HepG2 (cell line): ENCODE results near the gene RABEP1. TPM values are rescaled to one million over a fixed set of nuclear protein-coding genes. Genes with fewer than 3 reads are reported as not detected.
A peak's percentile ranks its signal among the peaks of the same experiment; 100 is the strongest.

Experiments
- ATAC-seq: fragments of 200-7000 bp; cut with Tn5 transposase; 3 replicates; pipeline ENCODE4 v1.9.1; 2020; ENCODE audit warnings: mild to moderate bottlenecking, moderate library complexity
- Bru-seq: library from RNA; stranded (reverse); fragments of 400-500 nt; gene quantifications from one replicate; lab custom pipeline; 2021; lab: Mats Ljungman, UMichigan
- BruChase-seq, 2 experiments: library from RNA; stranded (reverse); fragments of 400-500 nt; gene quantifications; one replicate each; lab custom pipeline; 2021; lab: Mats Ljungman, UMichigan
- BruUV-seq: library from RNA; stranded (reverse); fragments of 400-500 nt; replicated peaks from 2 replicates; lab custom pipeline; 2021; lab: Mats Ljungman, UMichigan
- CTCF ChIA-PET: fragments of 300-600 bp; formaldehyde crosslinking; extraction: SDS; loops from one replicate; lab custom pipeline; 2021; ENCODE audit warnings: low total read pairs, inconsistent platforms, low intra/inter-chr PET ratio; lab: Yijun Ruan, JAX
- POLR2A ChIA-PET: fragments of 350-600 bp; sonication (Branson Sonifier 250); formaldehyde crosslinking; loops from one replicate; lab custom pipeline; 2020; ENCODE audit warnings: antibody characterized with exemption, inconsistent platforms; lab: Yijun Ruan, JAX
- DNase-seq: peaks from one replicate; pipeline ENCODE4 v3.0.0-alpha.2; 2015; ENCODE audit warnings: low spot score
- FAIRE-seq: peaks from 3 replicates; lab custom pipeline; 2011; peaks lifted over from hg19 to GRCh38; lab: Jason Lieb, UNC
- H2AFZ ChIP-seq: one replicate; pipeline ENCODE4 v1.6.1; 2011; ENCODE audit warnings: low read length, inconsistent platforms
- H3K27ac ChIP-seq: fragments of 300-600 bp; 3 replicates; pipeline ENCODE4 v1.8.0; 2011; ENCODE audit warnings: mixed run types, mild to moderate bottlenecking, mixed read lengths, low read length, inconsistent platforms; ENCODE audit not compliant: insufficient read depth; ENCODE audit errors: extremely low read length
- H3K27me3 ChIP-seq, 2 experiments: fragments of 200-600 bp in 1 of 2; 2 replicates in 1 of 2; 3 replicates in 1 of 2; pipeline versions ENCODE4 v1.6.0 to v1.8.0; 2011; ENCODE audit warnings: low read length in 2 of 2, mild to moderate bottlenecking in 2 of 2, moderate library complexity in 2 of 2, inconsistent platforms in 1 of 2; ENCODE audit not compliant: insufficient read depth in 2 of 2, control insufficient read depth in 1 of 2
- H3K36me3 ChIP-seq, 2 experiments: fragments of 200-600 bp in 1 of 2; replicated peaks in 1 of 2; 2 replicates in 1 of 2; 3 replicates in 1 of 2; pipeline versions ENCODE4 v1.5.1 to v1.8.0; 2011; ENCODE audit warnings: low read length in 2 of 2, inconsistent platforms in 1 of 2; ENCODE audit not compliant: insufficient read depth in 2 of 2, control insufficient read depth in 1 of 2
- H3K4me1 ChIP-seq: 2 replicates; pipeline ENCODE4 v1.5.1; 2012; ENCODE audit warnings: low read length, inconsistent platforms; ENCODE audit not compliant: insufficient read depth
- H3K4me2 ChIP-seq: 2 replicates; pipeline ENCODE4 v1.6.0; 2011; ENCODE audit warnings: low read depth, low read length, inconsistent platforms
- H3K4me3 ChIP-seq, 3 experiments: fragments of 200-600 bp in 1 of 3; sonication (generic), shearing (Covaris generic) in 1 of 3; replicated peaks in 1 of 3; 2 replicates each; pipeline ENCODE4 v1.5.1; 2011 to 2016; ENCODE audit warnings: low read length in 3 of 3, inconsistent platforms in 2 of 3, low read depth in 2 of 3, mild to moderate bottlenecking in 2 of 3, control low read depth in 1 of 3, mixed read lengths in 1 of 3; ENCODE audit not compliant: insufficient read depth in 1 of 3
- H3K79me2 ChIP-seq: one replicate; pipeline ENCODE4 v1.6.1; 2011; ENCODE audit warnings: low read length, inconsistent platforms; ENCODE audit not compliant: insufficient read depth
- H3K9ac ChIP-seq: 2 replicates; pipeline ENCODE4 v1.6.0; 2011; ENCODE audit warnings: mild to moderate bottlenecking, low read depth, low read length, inconsistent platforms; ENCODE audit not compliant: insufficient read depth
- H3K9me3 ChIP-seq: 2 replicates; pipeline ENCODE4 v1.5.1; 2012; ENCODE audit warnings: mild to moderate bottlenecking, low read length
- H4K20me1 ChIP-seq: 2 replicates; pipeline ENCODE4 v1.6.0; 2011; ENCODE audit warnings: inconsistent platforms, mild to moderate bottlenecking, low read length, moderate library complexity; ENCODE audit not compliant: insufficient read depth
- AKNA ChIP-seq: sonication (generic); formaldehyde crosslinking; IDR thresholded peaks from 2 replicates; pipeline ENCODE4 v1.4.0; 2020; ENCODE audit warnings: missing genetic modification reagents, borderline replicate concordance
- HOXA9 ChIP-seq: sonication (generic); formaldehyde crosslinking; IDR thresholded peaks from 2 replicates; pipeline ENCODE4 v1.8.1; 2022; ENCODE audit warnings: missing genetic modification reagents, mild to moderate bottlenecking, moderate library complexity, borderline replicate concordance
- IRF1 ChIP-seq: sonication (generic); formaldehyde crosslinking; IDR thresholded peaks from 2 replicates; pipeline ENCODE4 v1.4.0; 2020; ENCODE audit warnings: low read depth, mild to moderate bottlenecking, missing genetic modification reagents
- SNRNP70 ChIP-seq: fragments of 200-400 bp; formaldehyde crosslinking; IDR thresholded peaks from 2 replicates; pipeline ENCODE4 v1.6.1; 2017; ENCODE audit warnings: mild to moderate bottlenecking, low read depth, low read length, moderate library complexity
- ZC3H13 ChIP-seq: sonication (generic); formaldehyde crosslinking; IDR thresholded peaks from 2 replicates; pipeline ENCODE4 v1.8.1; 2023; ENCODE audit warnings: mild to moderate bottlenecking, missing genetic modification reagents, moderate library complexity
- ZNF143 ChIP-seq: sonication (generic); formaldehyde crosslinking; IDR thresholded peaks from 2 replicates; pipeline ENCODE4 v1.4.0; 2020; ENCODE audit warnings: missing genetic modification reagents
- ZNF441 ChIP-seq: sonication (generic); formaldehyde crosslinking; IDR thresholded peaks from 2 replicates; pipeline ENCODE4 v1.7.0; 2021; ENCODE audit warnings: missing genetic modification reagents, borderline replicate concordance
- ZNF563 ChIP-seq: sonication (generic); formaldehyde crosslinking; IDR thresholded peaks from 2 replicates; pipeline ENCODE4 v1.8.0; 2022; ENCODE audit warnings: mild to moderate bottlenecking, moderate library complexity, missing genetic modification reagents
- ZNF678 ChIP-seq: sonication (generic); formaldehyde crosslinking; IDR thresholded peaks from 2 replicates; pipeline ENCODE4 v1.4.0; 2020; ENCODE audit warnings: mild to moderate bottlenecking, missing genetic modification reagents
- WGBS: methylation state at CpG from one replicate; pipeline ENCODE4 v1.1.6; 2017; ENCODE audit warnings: low lambda C conversion rate; 5-methylcytosine and 5-hydroxymethylcytosine counted together
- in situ Hi-C: cut with HindIII; loops from 2 replicates; pipeline ENCODE4 v1.10.0; 2017; ENCODE audit warnings: low pct_unique_long_range_greater_than_20kb; ENCODE audit not compliant: extremely low pct_ligation_motif_present
- intact Hi-C: fragments of 100-400 bp; cut with micrococcal nuclease; formaldehyde crosslinking; loops from one replicate; pipeline ENCODE4 v1.10.0; 2022; ENCODE audit not compliant: unreplicated experiment
- long read RNA-seq, 2 experiments: library from RNA in 1 of 2; library from polyadenylated mRNA in 1 of 2; stranded (forward) in 1 of 2; unstranded in 1 of 2; transcript quantifications; one replicate each; pipeline ENCODE4 v2.0.0, GENCODE V29; 2019 to 2022
- polyA minus RNA-seq, 3 experiments: library from RNA; depleted of rRNA, polyadenylated mRNA; stranded (reverse); fragments of >200 nt; gene quantifications; 2 replicates each; pipeline ENCODE4 v1.2.3, GENCODE V29; 2011; ENCODE audit warnings: low replicate concordance in 1 of 3
- polyA plus RNA-seq, 8 experiments: library from polyadenylated mRNA; depleted of rRNA in 3 of 8; stranded (reverse) in 7 of 8; unstranded in 1 of 8; fragments of >200 nt; fragmentation: Illumina TruSeq in 4 of 8; extraction: Trizol in 4 of 8; gene quantifications; 2 replicates each; pipeline versions ENCODE4 v1.2.1 to v1.2.3, GENCODE V29; 2011 to 2016; ENCODE audit warnings: low read depth in 4 of 8, missing spikeins in 1 of 8, mixed read lengths in 1 of 8; ENCODE audit not compliant: insufficient read depth in 1 of 8
- total RNA-seq, 5 experiments: library from RNA; depleted of rRNA; stranded (reverse); fragments of >200 nt; fragmentation: Illumina TruSeq; extraction: Trizol; gene quantifications; 2 replicates each; pipeline ENCODE4 v1.2.3, GENCODE V29; 2016; ENCODE audit warnings: low read depth in 1 of 5

RABEP1 gene
- total RNA-seq (2016; rRNA removed; fragmentation: Illumina TruSeq; extraction: Trizol) (41.5 and 56.5 TPM in 2 replicates), polyA plus RNA-seq (2011; rRNA removed) (11.1 and 13.7 TPM in 2 replicates), polyA minus RNA-seq (2011; rRNA and poly(A)+ RNA removed; ENCODE audit: low replicate concordance) (24.6 and 51.3 TPM in 2 replicates), Bru-seq, nascent RNA (percentile 71 among the genes with signal in this experiment), BruChase-seq, experiment 1, labeled RNA remaining after a 6-hour chase (percentile 75 among the genes with signal in this experiment), BruChase-seq, experiment 2, labeled RNA remaining after a 2-hour chase (percentile 74 among the genes with signal in this experiment)
- 21.9 and 22.8 TPM in 2 replicates for total RNA-seq (2016; cell fraction: cytosol; rRNA removed; fragmentation: Illumina TruSeq; extraction: Trizol; ENCODE audit: low read depth)
- total RNA-seq (2016; cell fraction: insoluble cytoplasmic fraction; rRNA removed; fragmentation: Illumina TruSeq; extraction: Trizol) = 43.2 and 59.4 TPM in 2 replicates
- total RNA-seq (2016; cell fraction: membrane; rRNA removed; fragmentation: Illumina TruSeq; extraction: Trizol) = 33.4 and 37.3 TPM in 2 replicates
- 29.0 and 30.5 TPM in 2 replicates for total RNA-seq (2016; cell fraction: nucleus; rRNA removed; fragmentation: Illumina TruSeq; extraction: Trizol)
- polyA plus RNA-seq (2011; cell fraction: cytosol; rRNA removed) = 7.5 and 9.3 TPM in 2 replicates
- 8.0 and 8.3 TPM in 2 replicates for polyA plus RNA-seq (2011; cell fraction: nucleus; rRNA removed)
- 21.0 and 21.9 TPM in 2 replicates for polyA plus RNA-seq (2012)
- polyA plus RNA-seq (2016; cell fraction: cytosol; fragmentation: Illumina TruSeq; extraction: Trizol; ENCODE audit: low read depth) = 11.5 and 14.3 TPM in 2 replicates
- polyA plus RNA-seq (2016; cell fraction: insoluble cytoplasmic fraction; fragmentation: Illumina TruSeq; extraction: Trizol; ENCODE audit: low read depth) = 46.9 and 47.4 TPM in 2 replicates
- 18.7 and 20.4 TPM in 2 replicates for polyA plus RNA-seq (2016; cell fraction: membrane; fragmentation: Illumina TruSeq; extraction: Trizol; ENCODE audit: low read depth)
- 27.9 and 30.3 TPM in 2 replicates for polyA plus RNA-seq (2016; cell fraction: nucleus; fragmentation: Illumina TruSeq; extraction: Trizol; ENCODE audit: insufficient read depth, low read depth)
- polyA minus RNA-seq (2011; cell fraction: cytosol; rRNA and poly(A)+ RNA removed) = 19.4 and 23.3 TPM in 2 replicates
- 26.1 and 38.8 TPM in 2 replicates for polyA minus RNA-seq (2011; cell fraction: nucleus; rRNA and poly(A)+ RNA removed)
- long read RNA-seq, experiment 1, full-length matches to known transcripts = 2 of 22 reads
- long read RNA-seq, experiment 1, partial matches to known transcripts = 12 of 22 reads
- long read RNA-seq, experiment 1, other reads (novel, unspliced or antisense) = 8 of 22 reads
- long read RNA-seq, experiment 2, full-length matches to known transcripts = 14 of 68 reads
- long read RNA-seq, experiment 2, partial matches to known transcripts = 21 of 68 reads
- long read RNA-seq, experiment 2, other reads (novel, unspliced or antisense) = 33 of 68 reads

- POLR2A ChIA-PET = interaction anchor here (0.9 to 1.7 kb wide), 4 partner anchors 12 to 137 kb away, joined by 3 to 4 read pairs (median 4); partner anchors contain the start of genes NUP88 and RPAIN
- ATAC-seq = peak; percentile 86
- Histone ChIP-seq H3K27ac (peak within 1 kb of the TSS; percentile 72), H3K4me2 (peak within 1 kb of the TSS; percentile 97), H3K9ac (peak within 1 kb of the TSS; percentile 78), H3K36me3 (no peaks in the 10 kb centered on the region), H3K9me3 (no peaks in the 10 kb centered on the region), H3K27me3 (peaks cover 0 to 3% of the 10 kb centered on the region in 2 experiments; a peak in 1 of 5 replicates), H3K4me1 (peaks cover 33% of the 10 kb centered on the region), H3K4me3 (peak within 1 kb of the TSS; percentile 67 to 95 (median 77)), H2AFZ (peak within 1 kb of the TSS; percentile 81), H3K79me2 (peaks cover 38% of the 10 kb centered on the region), H4K20me1 (peaks cover 17% of the 10 kb centered on the region; the same call in 1 of the 2 replicates)
- intact Hi-C loops = no loop called here
- WGBS = 1% methylated on average over 27 of the region's 98 CpGs
- no TSS peak for BruUV-seq
- in situ Hi-C loops = no loop called here
- CTCF ChIA-PET = no interaction called here
- DNase-seq = peak; percentile 75
- no peak for FAIRE-seq
- TF ChIP-seq ZNF678 (no peak), ZNF563 (CRISPR knock-in tag) (peak; percentile 78; the same call in 1 of the 2 replicates), ZNF143 (no peak; the same call in 1 of the 2 replicates), SNRNP70 (no peak), HOXA9 (0 out of 2 replicates have a peak, but pooled peaks have one; percentile 54), IRF1 (no peak), AKNA (CRISPR knock-in tag) (no peak), ZC3H13 (0 out of 2 replicates have a peak, but pooled peaks have one; percentile 18), ZNF441 (CRISPR knock-in tag) (peak; percentile 76; the same call in 1 of the 2 replicates)
These were observed at the start of gene RABEP1 for GRCh38 chr17:5281814-5282641. Gene RABEP1 (plus strand): TSS chr17:5282284. CDS start chr17:5282487, 203 bp downstream.
